Hematopoietic multipotent progenitor cell treated with erythropoietin and hydrocortisone succinate and interleukin-3 and kit ligand, for 17 days (in vitro differentiated cells): ENCODE results near the gene PGRMC2.

Source experiments
- DNase-seq: peaks from one replicate; pipeline ENCODE4 v3.0.0-alpha.2; 2015; ENCODE audit warnings: low spot score

The PGRMC2 gene

DNA sequence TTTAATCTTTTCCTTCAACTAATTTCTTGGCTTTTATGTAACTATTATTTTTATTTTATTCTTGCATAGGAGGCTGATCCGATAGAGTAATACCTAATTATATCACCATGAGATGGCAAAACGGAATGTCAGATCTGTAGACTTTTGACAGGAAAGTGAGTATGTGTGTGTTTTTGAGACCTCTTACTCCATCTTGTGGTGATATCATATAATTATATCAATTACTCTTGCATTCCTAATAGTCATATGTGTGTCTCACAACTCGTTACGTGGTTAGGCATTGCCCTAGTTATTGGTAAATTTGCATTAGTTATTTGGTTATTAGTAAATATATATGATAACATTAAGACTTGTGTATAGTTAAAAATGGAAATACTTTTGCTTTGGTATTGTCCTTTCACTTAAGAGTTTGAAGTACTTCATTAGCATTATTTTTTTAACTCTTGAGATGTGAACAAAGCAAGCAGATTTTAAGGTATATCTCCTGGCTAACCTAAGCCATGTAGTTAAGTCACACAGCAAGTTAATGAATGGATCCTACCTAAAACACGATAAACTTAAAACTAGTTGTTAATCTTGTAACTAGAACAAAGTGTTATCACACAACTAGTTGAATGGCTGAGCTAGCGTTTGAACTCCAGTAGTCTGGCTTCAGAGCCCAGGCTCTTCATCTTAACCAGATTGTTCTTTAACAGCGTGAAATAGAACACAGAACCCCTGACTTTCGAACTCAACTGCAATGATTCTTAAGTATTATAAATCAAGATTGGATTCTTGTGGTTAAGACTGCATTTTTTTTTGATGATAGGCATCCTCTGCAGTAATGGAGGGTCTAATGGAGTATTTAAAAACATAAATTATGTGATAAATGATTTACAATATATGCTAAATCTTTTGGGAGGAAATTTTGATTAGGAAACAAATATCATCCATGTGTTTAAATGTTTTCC is 67.1 kb downstream of the PGRMC2 start:
- peak; percentile 29 for DNase-seq
